ENCODE results near the gene TANC2.
"Not testable (repeated sequence)": the region's sequence is repeated elsewhere in the genome, so short reads cannot be mapped to it uniquely, and the experiment has no call there.

TANC2 gene

DNA sequence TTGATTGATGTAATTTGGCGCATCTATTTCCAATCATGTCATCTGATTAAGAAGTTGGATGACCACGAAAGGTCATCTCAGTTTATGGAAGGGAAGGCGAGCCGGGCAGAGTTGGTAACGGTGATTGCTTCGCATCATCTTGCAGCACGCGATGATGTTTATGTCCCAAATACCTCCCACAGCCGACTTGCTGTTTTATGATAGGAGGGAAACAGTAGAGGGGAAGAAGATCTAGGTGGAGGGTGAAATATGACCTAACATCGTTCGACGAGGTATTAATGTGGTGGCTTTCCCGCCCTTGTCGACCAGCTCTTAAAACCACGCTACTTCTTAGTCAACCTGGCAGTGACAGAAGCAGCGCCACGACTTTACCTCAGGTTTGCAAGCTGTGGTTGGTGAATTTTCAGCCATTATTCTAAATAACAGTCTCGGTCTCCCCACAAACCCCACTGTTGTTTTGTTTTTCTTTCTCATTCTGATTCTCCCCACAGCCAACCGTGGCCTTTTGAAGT, 805 bp upstream of the TANC2 start:
- Histone ChIP-seq H3K4me1 (ENCODE audit: control insufficient read depth, insufficient read depth, low read length, poor library complexity, severe bottlenecking) (peaks cover 15% of the 10 kb centered on the region), H3K27ac (ENCODE audit: low read depth, low read length, severe bottlenecking) (peak overlapping the region; percentile 48), H3K9me3 (ENCODE audit: control insufficient read depth, low read length) (no peaks in the 10 kb centered on the region), H3K4me3 (ENCODE audit: extremely low read depth, insufficient read depth, low read length, poor library complexity, severe bottlenecking) (peak overlapping the region; percentile 40), H3K36me3 (ENCODE audit: control insufficient read depth, insufficient read depth, low read length) (no peaks in the 10 kb centered on the region)
- 77 to 83% methylated on average over 14 to 15 of the region's 19 CpGs for WGBS, 2 experiments (ENCODE audit: insufficient coverage in 2 of 2)

- WGBS, 2 experiments (ENCODE audit: insufficient coverage in 2 of 2) = 1% methylated on average over 36 to 54 of the region's 80 CpGs
- Histone ChIP-seq H3K27ac (ENCODE audit: low read depth, low read length, severe bottlenecking) (peak overlapping the region; percentile 55), H3K36me3 (ENCODE audit: control insufficient read depth, insufficient read depth, low read length) (no peaks in the 10 kb centered on the region)
Measured at GRCh38 chr17:62966426-62967204, 580 bp downstream of the TANC2 start.

GRCh38 chr17:62967205-62967529, 1.1 kb downstream of the TANC2 start:
- H3K27ac ChIP-seq (ENCODE audit: low read depth, low read length, severe bottlenecking) = no peak overlapping the region
- H3K4me1 ChIP-seq (ENCODE audit: control insufficient read depth, insufficient read depth, low read length, poor library complexity, severe bottlenecking) = peaks cover 15% of the 10 kb centered on the region
- H3K9me3 ChIP-seq (ENCODE audit: control insufficient read depth, low read length) = no peaks in the 10 kb centered on the region
- peak overlapping the region; percentile 82 for H3K4me3 ChIP-seq (ENCODE audit: extremely low read depth, insufficient read depth, low read length, poor library complexity, severe bottlenecking)
- 7 to 24% methylated on average over 2 of the region's 4 CpGs for WGBS, 2 experiments (ENCODE audit: insufficient coverage in 2 of 2)
- no peaks in the 10 kb centered on the region for H3K36me3 ChIP-seq (ENCODE audit: control insufficient read depth, insufficient read depth, low read length)

More at GRCh38 chr17:62966426-62967204, 580 bp downstream of the TANC2 start:
- H3K9me3 ChIP-seq (ENCODE audit: control insufficient read depth, low read length) = no peaks in the 10 kb centered on the region
- peaks cover 15% of the 10 kb centered on the region for H3K4me1 ChIP-seq (ENCODE audit: control insufficient read depth, insufficient read depth, low read length, poor library complexity, severe bottlenecking)
- H3K4me3 ChIP-seq (ENCODE audit: extremely low read depth, insufficient read depth, low read length, poor library complexity, severe bottlenecking) = peak overlapping the region; percentile 82

GRCh38 chr17:62968445-62968923, 2.4 kb downstream of the TANC2 start:
- H3K36me3 ChIP-seq (ENCODE audit: control insufficient read depth, insufficient read depth, low read length) = no peaks in the 10 kb centered on the region
- no peaks in the 10 kb centered on the region for H3K9me3 ChIP-seq (ENCODE audit: control insufficient read depth, low read length)
- WGBS, 2 experiments (ENCODE audit: insufficient coverage in 2 of 2) = 0% methylated on average over 1 of the region's 3 CpGs; no CpG with 5 or more reads in 1 of the 2 experiments
- peaks cover 13% of the 10 kb centered on the region for H3K4me1 ChIP-seq (ENCODE audit: control insufficient read depth, insufficient read depth, low read length, poor library complexity, severe bottlenecking)
- H3K27ac ChIP-seq (ENCODE audit: low read depth, low read length, severe bottlenecking) = no peak overlapping the region
- peak overlapping the region; percentile 82 for H3K4me3 ChIP-seq (ENCODE audit: extremely low read depth, insufficient read depth, low read length, poor library complexity, severe bottlenecking)

DNA sequence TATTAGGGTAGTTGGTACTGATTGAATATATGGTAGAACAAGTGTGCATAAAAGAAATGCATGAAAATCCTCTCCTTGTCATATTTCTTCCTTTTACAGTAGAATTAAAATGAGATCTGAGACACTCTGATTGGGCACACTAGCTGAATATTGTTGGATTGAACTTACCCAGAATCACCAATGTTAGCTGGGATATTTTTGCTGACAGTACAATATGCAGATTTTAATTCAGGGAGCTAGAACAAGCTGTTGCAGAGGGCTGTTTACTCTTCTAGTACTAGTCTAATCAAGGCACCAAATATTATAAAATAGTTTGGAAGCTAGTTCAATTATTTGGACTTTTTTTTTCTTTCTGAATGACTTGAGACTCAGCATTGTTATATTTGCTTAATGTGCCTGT, 4.6 kb downstream of the TANC2 start:
- Histone ChIP-seq H3K4me3 (ENCODE audit: extremely low read depth, insufficient read depth, low read length, poor library complexity, severe bottlenecking) (no peak overlapping the region), H3K27ac (ENCODE audit: low read depth, low read length, severe bottlenecking) (no peak overlapping the region), H3K36me3 (ENCODE audit: control insufficient read depth, insufficient read depth, low read length) (no peaks in the 10 kb centered on the region), H3K4me1 (ENCODE audit: control insufficient read depth, insufficient read depth, low read length, poor library complexity, severe bottlenecking) (peaks cover 7% of the 10 kb centered on the region), H3K9me3 (ENCODE audit: control insufficient read depth, low read length) (no peaks in the 10 kb centered on the region)

DNA sequence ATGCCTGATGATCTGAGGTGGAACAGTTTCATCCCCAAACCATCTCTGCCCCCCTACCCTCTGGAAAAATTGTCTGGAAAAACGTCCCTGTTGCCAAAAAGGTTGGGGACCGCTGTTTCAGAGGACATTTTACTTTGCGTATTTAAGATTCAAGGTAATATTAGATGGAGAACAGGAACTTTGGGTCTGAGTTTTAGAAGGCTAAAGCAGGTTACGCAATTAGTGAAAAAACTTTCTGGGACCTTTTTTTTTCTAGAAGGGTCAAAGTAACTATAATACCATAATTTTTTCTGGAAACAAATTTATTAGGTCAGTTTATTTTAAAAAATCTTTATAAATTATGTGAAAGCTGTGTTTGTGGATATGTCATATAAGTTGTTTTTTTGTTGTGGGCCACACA, 5.8 kb downstream of the TANC2 start:
- no peak overlapping the region for H3K27ac ChIP-seq (ENCODE audit: low read depth, low read length, severe bottlenecking)
- H3K36me3 ChIP-seq (ENCODE audit: control insufficient read depth, insufficient read depth, low read length) = no peaks in the 10 kb centered on the region
- no peak overlapping the region for H3K4me3 ChIP-seq (ENCODE audit: extremely low read depth, insufficient read depth, low read length, poor library complexity, severe bottlenecking)
- H3K4me1 ChIP-seq (ENCODE audit: control insufficient read depth, insufficient read depth, low read length, poor library complexity, severe bottlenecking) = peaks cover 7% of the 10 kb centered on the region
- H3K9me3 ChIP-seq (ENCODE audit: control insufficient read depth, low read length) = peaks cover 3% of the 10 kb centered on the region
- no CpG with 5 or more reads among the region's 4 CpGs for WGBS, 2 experiments (ENCODE audit: insufficient coverage in 2 of 2)

- H3K4me1 ChIP-seq (ENCODE audit: control insufficient read depth, insufficient read depth, low read length, poor library complexity, severe bottlenecking) = no peaks in the 10 kb centered on the region
- no CpG with 5 or more reads among the region's 4 CpGs for WGBS, 2 experiments (ENCODE audit: insufficient coverage in 2 of 2)
- no peak overlapping the region for H3K27ac ChIP-seq (ENCODE audit: low read depth, low read length, severe bottlenecking)
Measured at GRCh38 chr17:62974788-62975187, 8.8 kb downstream of the TANC2 start.

GRCh38 chr17:62975206-62975605, 9.2 kb downstream of the TANC2 start:
- WGBS, 2 experiments (ENCODE audit: insufficient coverage in 2 of 2) = no CpG with 5 or more reads among the region's 2 CpGs
- peaks cover 5% of the 10 kb centered on the region for H3K9me3 ChIP-seq (ENCODE audit: control insufficient read depth, low read length)
- H3K4me3 ChIP-seq (ENCODE audit: extremely low read depth, insufficient read depth, low read length, poor library complexity, severe bottlenecking) = no peak overlapping the region
- H3K27ac ChIP-seq (ENCODE audit: low read depth, low read length, severe bottlenecking) = no peak overlapping the region
- no peaks in the 10 kb centered on the region for H3K4me1 ChIP-seq (ENCODE audit: control insufficient read depth, insufficient read depth, low read length, poor library complexity, severe bottlenecking)
- no peaks in the 10 kb centered on the region for H3K36me3 ChIP-seq (ENCODE audit: control insufficient read depth, insufficient read depth, low read length)

More at GRCh38 chr17:62974788-62975187, 8.8 kb downstream of the TANC2 start:
- Histone ChIP-seq H3K9me3 (ENCODE audit: control insufficient read depth, low read length) (peaks cover 5% of the 10 kb centered on the region), H3K36me3 (ENCODE audit: control insufficient read depth, insufficient read depth, low read length) (no peaks in the 10 kb centered on the region), H3K4me3 (ENCODE audit: extremely low read depth, insufficient read depth, low read length, poor library complexity, severe bottlenecking) (no peak overlapping the region)

- H3K4me3 ChIP-seq (ENCODE audit: extremely low read depth, insufficient read depth, low read length, poor library complexity, severe bottlenecking); H3K27ac ChIP-seq (ENCODE audit: low read depth, low read length, severe bottlenecking); H3K4me1 ChIP-seq (ENCODE audit: control insufficient read depth, insufficient read depth, low read length, poor library complexity, severe bottlenecking); H3K36me3 ChIP-seq (ENCODE audit: control insufficient read depth, insufficient read depth, low read length); H3K9me3 ChIP-seq (ENCODE audit: control insufficient read depth, low read length): not testable (repeated sequence)
- 84 to 95% methylated on average over 7 to 8 of the region's 9 CpGs for WGBS, 2 experiments (ENCODE audit: insufficient coverage in 2 of 2)
Measured at GRCh38 chr17:62976643-62977231, 10.7 kb downstream of the TANC2 start.

- peaks cover 15% of the 10 kb centered on the region for H3K9me3 ChIP-seq (ENCODE audit: control insufficient read depth, low read length)
- H3K4me3 ChIP-seq (ENCODE audit: extremely low read depth, insufficient read depth, low read length, poor library complexity, severe bottlenecking) = no peak overlapping the region
- 89 to 100% methylated on average over 2 to 3 of the region's 3 CpGs for WGBS, 2 experiments (ENCODE audit: insufficient coverage in 2 of 2)
- H3K4me1 ChIP-seq (ENCODE audit: control insufficient read depth, insufficient read depth, low read length, poor library complexity, severe bottlenecking) = no peaks in the 10 kb centered on the region
- no peak overlapping the region for H3K27ac ChIP-seq (ENCODE audit: low read depth, low read length, severe bottlenecking)
- H3K36me3 ChIP-seq (ENCODE audit: control insufficient read depth, insufficient read depth, low read length) = no peaks in the 10 kb centered on the region
Measured at GRCh38 chr17:62980842-62981241, 14.8 kb downstream of the TANC2 start.

DNA sequence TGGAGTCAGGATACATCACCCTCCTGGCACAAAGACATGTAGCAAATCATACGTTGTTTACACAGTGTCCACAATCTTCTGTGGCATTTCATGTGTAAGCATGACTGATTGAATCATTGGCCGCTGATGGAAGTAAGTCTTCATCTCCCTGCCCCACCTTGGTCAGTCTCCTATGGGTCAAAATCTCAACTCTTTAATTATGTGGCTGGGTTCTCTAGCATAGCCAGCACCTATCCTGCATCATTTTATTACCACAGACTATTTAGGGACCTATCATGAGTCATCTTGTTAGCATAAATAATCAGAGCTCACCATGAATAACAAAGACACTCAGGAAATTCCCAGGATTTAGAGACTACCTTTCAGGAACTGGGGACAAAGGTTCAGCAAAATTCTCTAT, 15.9 kb downstream of the TANC2 start:
- Histone ChIP-seq H3K36me3 (ENCODE audit: control insufficient read depth, insufficient read depth, low read length) (no peaks in the 10 kb centered on the region), H3K4me1 (ENCODE audit: control insufficient read depth, insufficient read depth, low read length, poor library complexity, severe bottlenecking) (no peaks in the 10 kb centered on the region), H3K9me3 (ENCODE audit: control insufficient read depth, low read length) (peaks cover 12% of the 10 kb centered on the region), H3K4me3 (ENCODE audit: extremely low read depth, insufficient read depth, low read length, poor library complexity, severe bottlenecking) (no peak overlapping the region), H3K27ac (ENCODE audit: low read depth, low read length, severe bottlenecking) (no peak overlapping the region)
- WGBS, 2 experiments (ENCODE audit: insufficient coverage in 2 of 2) = 89 to 100% methylated on average over 1 to 2 of the region's 2 CpGs

All from mesodermal cell (in vitro differentiated cells).